Left ventricle myocardium inferior (tissue), 1 donor: Measurements from ENCODE around the gene CADPS2. TPM values are rescaled to one million over a fixed set of nuclear protein-coding genes. Genes with fewer than 3 reads are reported as not detected.

Experiments used
- DNase-seq: peaks from one replicate; pipeline ENCODE4 v3.0.0-alpha.2; 2020
- H3K27ac ChIP-seq: fragments of 200-600 bp; replicated peaks from 2 replicates; pipeline ENCODE4 v1.8.0; 2021
- H3K27me3 ChIP-seq: fragments of 200-600 bp; 2 replicates; pipeline ENCODE4 v1.8.0; 2021; ENCODE audit warnings: low read depth
- H3K36me3 ChIP-seq: fragments of 200-600 bp; 2 replicates; pipeline ENCODE4 v1.8.0; 2021
- H3K4me1 ChIP-seq: fragments of 200-600 bp; 2 replicates; pipeline ENCODE4 v1.8.0; 2021
- H3K4me3 ChIP-seq: fragments of 200-600 bp; 2 replicates; pipeline ENCODE4 v1.8.0; 2021; ENCODE audit warnings: mild to moderate bottlenecking, moderate library complexity
- H3K9me3 ChIP-seq: fragments of 200-600 bp; replicated peaks from 2 replicates; pipeline ENCODE4 v1.8.0; 2021
- CTCF ChIP-seq: fragments of 200-600 bp; IDR thresholded peaks from 2 replicates; pipeline ENCODE4 v1.8.0; 2021; ENCODE audit warnings: antibody characterized with exemption, mild to moderate bottlenecking, borderline replicate concordance
- intact Hi-C: fragments of 100-400 bp; cut with micrococcal nuclease; formaldehyde crosslinking; loops from one replicate; pipeline ENCODE4 v1.11.0; 2022
- total RNA-seq: library from RNA; stranded (reverse); fragmentation: NEBNext Ultra II Directional; extraction: Animal tissue kit (Norgen Biotek cat#: 25700); gene quantifications from one replicate; pipeline ENCODE4 v1.2.1, GENCODE V29; 2021
- donor health status: DM: no; HTN: yes; CAD: no; lungs with severe emphysema.

Gene CADPS2
- total RNA-seq, 1 donor from 2014 or later = 11.9 TPM

- H3K27me3 ChIP-seq = no peaks in the 10 kb centered on the region
- TF ChIP-seq CTCF = no peak
- peaks cover 3% of the 10 kb centered on the region for H3K4me1 ChIP-seq
- H3K4me3 ChIP-seq = no peak overlapping the region
- DNase-seq = no peak
- H3K27ac ChIP-seq = no peak overlapping the region
- H3K9me3 ChIP-seq = no peaks in the 10 kb centered on the region
- intact Hi-C loops = no loop called here
- no peaks in the 10 kb centered on the region for H3K36me3 ChIP-seq
Measured at GRCh38 chr7:122511268-122511667, 375.0 kb downstream of the CADPS2 start.

- TF ChIP-seq CTCF = no peak
- Histone ChIP-seq H3K4me3 (no peak overlapping the region), H3K36me3 (no peaks in the 10 kb centered on the region), H3K4me1 (no peaks in the 10 kb centered on the region), H3K27me3 (no peaks in the 10 kb centered on the region), H3K27ac (no peak overlapping the region), H3K9me3 (no peaks in the 10 kb centered on the region)
- intact Hi-C loops = no loop called here
- no peak for DNase-seq
Measured at GRCh38 chr7:122507591-122507990, 378.7 kb downstream of the CADPS2 start.

- DNase-seq = no peak
- no peaks in the 10 kb centered on the region for H3K4me1 ChIP-seq
- intact Hi-C loops = no loop called here
- no peak overlapping the region for H3K4me3 ChIP-seq
- no peak overlapping the region for H3K27ac ChIP-seq
- peaks cover 3% of the 10 kb centered on the region for H3K36me3 ChIP-seq
- H3K9me3 ChIP-seq = no peaks in the 10 kb centered on the region
- TF ChIP-seq CTCF = no peak
- H3K27me3 ChIP-seq = no peaks in the 10 kb centered on the region
Measured at GRCh38 chr7:122492007-122492406, 394.3 kb downstream of the CADPS2 start.

- Histone ChIP-seq H3K4me1 (no peaks in the 10 kb centered on the region), H3K4me3 (no peak overlapping the region), H3K36me3 (peaks cover 3% of the 10 kb centered on the region), H3K27ac (no peak overlapping the region), H3K27me3 (no peaks in the 10 kb centered on the region), H3K9me3 (no peaks in the 10 kb centered on the region)
- TF ChIP-seq CTCF = no peak
- intact Hi-C loops = no loop called here
- no peak for DNase-seq
Measured at GRCh38 chr7:122488241-122488640, 398.0 kb downstream of the CADPS2 start.

GRCh38 chr7:122487131-122487530 lies 399.1 kb downstream of the CADPS2 start:
- no peak for DNase-seq
- Histone ChIP-seq H3K27ac (no peak overlapping the region), H3K4me1 (no peaks in the 10 kb centered on the region), H3K27me3 (no peaks in the 10 kb centered on the region), H3K4me3 (no peak overlapping the region), H3K9me3 (no peaks in the 10 kb centered on the region), H3K36me3 (peaks cover 3% of the 10 kb centered on the region)
- intact Hi-C loops = no loop called here
- no peak for TF ChIP-seq CTCF

GRCh38 chr7:122485856-122486255 lies 400.4 kb downstream of the CADPS2 start:
- intact Hi-C loops = no loop called here

More at GRCh38 chr7:122485856-122486255, 400.4 kb downstream of the CADPS2 start:
- Histone ChIP-seq H3K4me1 (no peaks in the 10 kb centered on the region), H3K27me3 (no peaks in the 10 kb centered on the region), H3K27ac (no peak overlapping the region), H3K9me3 (no peaks in the 10 kb centered on the region), H3K36me3 (peaks cover 3% of the 10 kb centered on the region), H3K4me3 (no peak overlapping the region)
- TF ChIP-seq CTCF = no peak
- DNase-seq = no peak
